Mesodermal cell (in vitro differentiated cells): ENCODE measurements around the gene FAR2.
A peak's percentile ranks its signal among the peaks of the same experiment; 100 is the strongest.
"Not testable (repeated sequence)": the region's sequence is repeated elsewhere in the genome, so short reads cannot be mapped to it uniquely, and the experiment has no call there.

Experiments used
- H3K27ac ChIP-seq: 2 replicates; pipeline ENCODE4 v1.7.0; 2013; ENCODE audit warnings: mild to moderate bottlenecking, low read depth, low read length, moderate library complexity; ENCODE audit not compliant: severe bottlenecking
- H3K36me3 ChIP-seq: 2 replicates; pipeline ENCODE4 v1.7.1; 2013; ENCODE audit warnings: mild to moderate bottlenecking, low read length, moderate library complexity; ENCODE audit not compliant: control insufficient read depth, insufficient read depth
- H3K4me1 ChIP-seq: one replicate; pipeline ENCODE4 v1.7.1; 2013; ENCODE audit warnings: mild to moderate bottlenecking, low read length; ENCODE audit not compliant: insufficient read depth, control insufficient read depth, poor library complexity, severe bottlenecking
- H3K4me3 ChIP-seq: 2 replicates; pipeline ENCODE4 v1.7.0; 2013; ENCODE audit warnings: low read length, control low read depth, mild to moderate bottlenecking; ENCODE audit not compliant: insufficient read depth, poor library complexity, severe bottlenecking; ENCODE audit errors: extremely low read depth
- H3K9me3 ChIP-seq: 2 replicates; pipeline ENCODE4 v1.7.1; 2013; ENCODE audit warnings: mild to moderate bottlenecking, low read length, moderate library complexity; ENCODE audit not compliant: control insufficient read depth
- WGBS, 2 experiments: methylation state at CpG; one replicate each; pipeline ENCODE4 v1.1.5; 2013; ENCODE audit warnings: missing lambda C conversion rate in 2 of 2; ENCODE audit not compliant: insufficient coverage in 2 of 2; 5-methylcytosine and 5-hydroxymethylcytosine counted together

Gene FAR2

DNA sequence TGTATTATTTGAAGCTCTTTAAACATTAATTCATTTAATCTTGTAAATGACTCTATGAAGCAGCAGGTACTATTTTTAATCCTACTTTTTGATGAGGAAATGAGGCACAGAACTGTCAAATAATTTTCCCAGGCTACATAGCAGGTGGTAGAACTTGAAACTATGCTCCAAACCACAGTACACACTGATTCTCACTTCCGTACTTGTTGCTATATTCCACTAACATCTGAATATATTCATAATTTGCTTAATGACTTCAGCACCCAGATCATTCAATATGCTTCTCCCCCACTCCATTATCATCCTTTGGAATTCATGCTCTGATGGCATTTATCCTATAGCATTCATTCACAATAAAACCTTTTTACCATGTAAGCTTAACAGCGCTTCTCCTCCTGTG, 227.0 kb downstream of the FAR2 start:
- Histone ChIP-seq H3K4me3 (no peak overlapping the region), H3K9me3 (no peaks in the 10 kb centered on the region), H3K4me1 (peaks cover 3% of the 10 kb centered on the region), H3K27ac (no peak overlapping the region), H3K36me3 (peaks cover 16% of the 10 kb centered on the region)
- WGBS, 2 experiments: 96 to 100% methylated on average over 2 of the region's 2 CpGs

DNA sequence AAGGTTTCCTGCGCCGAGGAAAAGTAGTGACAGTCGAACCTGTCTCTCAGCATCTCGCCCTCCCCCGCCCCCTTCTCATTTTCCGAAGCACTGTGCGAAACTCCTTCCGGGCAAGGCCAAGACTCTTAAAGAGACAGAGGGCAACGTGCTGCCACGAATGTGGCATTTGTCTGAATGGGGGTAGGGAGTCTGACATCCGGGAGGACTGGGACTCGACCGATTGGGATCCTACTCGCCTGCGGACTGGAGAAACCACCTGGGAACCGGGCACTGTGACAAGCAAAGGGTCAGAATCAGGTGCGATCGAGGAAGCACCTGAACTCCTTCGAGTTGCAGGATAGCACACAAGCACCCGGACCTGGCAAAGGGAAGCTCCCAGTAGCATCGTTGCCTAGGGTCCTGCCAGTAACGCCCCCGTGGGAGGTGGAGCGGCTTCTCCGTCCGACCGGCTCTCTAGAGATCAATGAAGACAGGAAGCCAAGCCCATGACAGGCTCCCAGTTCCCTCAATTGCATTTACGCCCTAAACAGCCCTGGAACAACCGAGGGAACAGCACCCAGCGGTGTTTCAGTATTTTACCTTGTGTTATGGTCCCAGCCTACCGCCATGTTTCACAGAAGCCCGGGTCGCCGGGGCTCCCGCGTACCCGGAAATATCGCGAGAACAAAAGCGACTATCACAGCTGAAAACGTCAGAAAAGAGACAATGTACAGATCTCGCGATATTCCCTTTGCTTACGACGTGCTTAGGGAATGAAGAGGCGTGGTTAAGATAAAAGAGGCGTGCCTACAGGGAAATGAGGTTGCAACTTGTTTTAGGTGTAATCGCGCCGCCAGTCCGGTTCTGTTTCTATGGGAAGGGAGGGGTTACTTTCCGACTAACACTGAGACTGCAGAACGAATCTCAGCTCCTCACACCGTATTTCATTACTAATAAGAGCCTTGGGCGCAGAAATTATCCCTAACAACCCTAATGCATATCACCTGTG, 231.8 kb downstream of the FAR2 start, which contains the start of gene ERGIC2:
TSS of gene ERGIC2 (minus strand) at position 637 of the 988 bp plus-strand sequence. CDS start 9,539 bp downstream, outside the sequence.
- Histone ChIP-seq H3K36me3 (peaks cover 13% of the 10 kb centered on the region), H3K4me1 (peaks cover 3% of the 10 kb centered on the region), H3K9me3 (no peaks in the 10 kb centered on the region), H3K4me3 (peak within 1 kb of the TSS; percentile 97), H3K27ac (peak within 1 kb of the TSS; percentile 96)
- WGBS, 2 experiments: 1% methylated on average over 48 to 51 of the region's 55 CpGs

DNA sequence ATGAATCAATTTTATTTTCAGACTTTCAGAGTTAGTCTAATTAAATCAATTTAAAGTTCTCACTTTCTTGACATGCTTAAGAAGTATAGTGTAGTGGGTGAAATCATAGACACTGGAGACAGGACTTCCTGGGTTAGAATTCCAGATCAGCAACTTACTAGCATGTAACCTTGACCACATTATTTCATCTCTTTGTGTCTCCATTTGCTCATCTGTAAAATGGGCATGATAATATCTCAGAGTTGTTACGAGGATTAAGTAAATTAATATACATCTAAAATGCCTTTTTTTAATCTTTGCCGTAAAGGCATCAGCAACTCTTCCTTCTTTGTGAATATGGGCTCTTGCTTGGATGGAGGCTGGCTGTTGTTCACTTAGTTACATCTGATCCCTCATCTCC, 233.2 kb downstream of the FAR2 start:
- peaks cover 8% of the 10 kb centered on the region for H3K36me3 ChIP-seq
- no CpG with 5 or more reads among the region's 2 CpGs for WGBS, 2 experiments
- H3K4me3 ChIP-seq: no peak overlapping the region
- H3K4me1 ChIP-seq: peaks cover 3% of the 10 kb centered on the region
- H3K27ac ChIP-seq: no peak overlapping the region
- H3K9me3 ChIP-seq: no peaks in the 10 kb centered on the region

DNA sequence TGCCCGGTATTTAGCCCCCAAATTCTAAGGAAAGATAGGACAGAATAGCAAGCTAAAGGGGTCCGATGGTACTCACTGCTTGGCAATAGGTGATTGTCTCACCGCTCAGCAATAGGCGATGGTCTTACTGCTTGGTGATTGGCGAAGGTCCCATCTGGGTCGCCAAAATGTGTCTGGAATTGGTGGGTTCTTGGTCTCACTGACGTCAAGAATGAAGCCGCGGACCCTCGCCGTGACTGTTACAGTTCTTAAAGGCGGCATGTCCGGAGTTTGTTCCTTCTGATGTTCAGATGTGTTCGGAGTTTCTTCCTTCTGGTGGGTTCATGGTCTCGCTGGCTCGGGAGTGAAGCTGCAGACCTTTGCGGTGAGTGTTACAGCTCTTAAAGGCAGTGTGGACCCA, 236.1 kb downstream of the FAR2 start:
- H3K27ac ChIP-seq, H3K4me1 ChIP-seq, H3K36me3 ChIP-seq, H3K9me3 ChIP-seq, H3K4me3 ChIP-seq: not testable (repeated sequence)
- WGBS, 2 experiments: 86 to 93% methylated on average over 13 to 14 of the region's 17 CpGs
